Glomerular visceral epithelial cell (primary cell): Measurements from ENCODE around the gene SCYGR2.
"Not testable (repeated sequence)": the region's sequence is repeated elsewhere in the genome, so short reads cannot be mapped to it uniquely, and the experiment has no call there.

Source experiments
- DNase-seq: peaks from one replicate; pipeline ENCODE4 v3.0.0-alpha.2; 2016; ENCODE audit errors: extremely low spot score

Gene SCYGR2

GRCh38 chr2:227598835-227599503, at the start of gene SCYGR2:
TSS of gene SCYGR2 (plus strand) at chr2:227598893. CDS start at chr2:227598893, 0 bp downstream.
- DNase-seq: not testable (repeated sequence)

- DNase-seq: no peak
Measured at GRCh38 chr2:227551836-227552235, 46.9 kb upstream of the SCYGR2 start.

GRCh38 chr2:227562581-227562980, 36.1 kb upstream of the SCYGR2 start:
- DNase-seq: no peak

- no peak for DNase-seq
Measured at GRCh38 chr2:227565080-227565479, 33.6 kb upstream of the SCYGR2 start.

- no peak for DNase-seq
Measured at GRCh38 chr2:227566012-227566411, 32.7 kb upstream of the SCYGR2 start.

- no peak for DNase-seq
Measured at GRCh38 chr2:227568852-227569169, 29.9 kb upstream of the SCYGR2 start.

GRCh38 chr2:227570615-227571014, 28.1 kb upstream of the SCYGR2 start:
- DNase-seq: no peak

- no peak for DNase-seq
Measured at GRCh38 chr2:227576110-227576509, 22.6 kb upstream of the SCYGR2 start.

GRCh38 chr2:227576812-227577211, 21.9 kb upstream of the SCYGR2 start:
- no peak for DNase-seq

- no peak for DNase-seq
Measured at GRCh38 chr2:227577555-227577954, 21.1 kb upstream of the SCYGR2 start.

GRCh38 chr2:227578642-227579041, 20.1 kb upstream of the SCYGR2 start:
- DNase-seq: no peak

GRCh38 chr2:227579791-227580190, 18.9 kb upstream of the SCYGR2 start:
- no peak for DNase-seq

- no peak for DNase-seq
Measured at GRCh38 chr2:227582369-227582768, 16.3 kb upstream of the SCYGR2 start.

- DNase-seq: no peak
Measured at GRCh38 chr2:227592694-227593387, 5.9 kb upstream of the SCYGR2 start.

GRCh38 chr2:227595797-227596196, 2.9 kb upstream of the SCYGR2 start:
- DNase-seq: no peak

GRCh38 chr2:227597036-227597435, 1.7 kb upstream of the SCYGR2 start:
- no peak for DNase-seq

- DNase-seq: peak; percentile 28
Measured at GRCh38 chr2:227597998-227598397, 695 bp upstream of the SCYGR2 start.

- no peak for DNase-seq
Measured at GRCh38 chr2:227602358-227602757, 3.7 kb downstream of the SCYGR2 start.

GRCh38 chr2:227606476-227606875, 7.8 kb downstream of the SCYGR2 start:
- no peak for DNase-seq

- DNase-seq: no peak
Measured at GRCh38 chr2:227607941-227608340, 9.2 kb downstream of the SCYGR2 start.

- DNase-seq: no peak
Measured at GRCh38 chr2:227608561-227609338, 10.1 kb downstream of the SCYGR2 start.

GRCh38 chr2:227610123-227610522, 11.4 kb downstream of the SCYGR2 start:
- DNase-seq: no peak
